ENCODE results near the gene GSAP. TPM values are rescaled to one million over a fixed set of nuclear protein-coding genes. Genes with fewer than 3 reads are reported as not detected.

Gene GSAP
- total RNA-seq, 3 donors from 2014 or later, result 1.6 to 2.6 (median 1.8) TPM

DNA sequence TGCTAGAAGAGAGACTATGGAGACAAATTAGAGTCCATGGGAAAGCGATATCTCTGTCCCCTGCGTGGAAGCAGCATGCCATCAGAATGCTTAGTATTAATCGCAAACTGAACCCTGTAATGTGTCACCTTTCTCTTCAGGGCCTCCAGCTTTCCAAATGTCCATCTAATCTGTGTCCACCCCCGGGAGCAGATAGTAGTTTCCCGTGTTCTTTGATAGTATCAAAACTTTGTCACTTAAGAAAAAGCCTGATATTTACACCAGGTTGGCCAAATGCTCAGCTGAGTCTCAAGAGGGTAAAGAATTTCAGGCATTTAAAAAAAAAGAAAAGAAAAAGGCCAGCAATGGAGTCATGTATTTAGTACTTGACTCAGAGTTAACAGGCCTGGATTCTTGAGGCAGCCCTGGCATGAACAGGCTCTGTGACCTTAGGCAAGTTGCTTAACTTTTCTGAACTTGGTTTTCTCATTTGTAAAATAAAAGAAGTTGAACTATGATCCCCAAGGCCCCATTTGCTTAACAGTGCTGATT, 10.4 kb upstream of the GSAP start:
- no peak for ATAC-seq

DNA sequence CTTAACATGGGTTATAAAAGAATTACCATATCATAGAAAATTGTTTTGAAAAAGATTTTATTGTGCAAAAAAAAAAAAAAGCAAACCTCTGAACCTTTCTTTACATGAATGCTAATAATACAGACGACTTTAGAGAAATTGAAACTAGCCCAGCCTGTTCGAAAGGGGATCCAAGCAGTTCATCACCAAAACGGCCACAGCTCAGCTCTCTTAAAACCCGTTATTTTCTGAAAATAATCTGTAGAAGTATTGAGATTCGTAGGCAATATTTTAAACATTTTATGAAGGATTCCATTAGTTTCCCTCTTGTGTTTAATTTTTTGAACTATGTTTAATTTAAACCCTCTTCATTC, 9.9 kb upstream of the GSAP start:
- no peak for DNase-seq
- Mint-ChIP-seq H3K9me3 (no peaks in the 10 kb centered on the region), H3K4me1 (ENCODE audit: low read depth) (peaks cover 22% of the 10 kb centered on the region), H3K27me3 (ENCODE audit: low read depth) (peaks cover 4% of the 10 kb centered on the region), H3K36me3 (ENCODE audit: insufficient read depth) (no peaks in the 10 kb centered on the region), H3K4me3 (no peak overlapping the region)
- no peak for ATAC-seq

More for the DNA sequence above, 10.4 kb upstream of the GSAP start:
- no peaks in the 10 kb centered on the region for H3K36me3 Mint-ChIP-seq (ENCODE audit: insufficient read depth)
- H3K27me3 Mint-ChIP-seq (ENCODE audit: low read depth), result peaks cover 4% of the 10 kb centered on the region
- H3K4me1 Mint-ChIP-seq (ENCODE audit: low read depth), result peaks cover 22% of the 10 kb centered on the region
- H3K9me3 Mint-ChIP-seq, result no peaks in the 10 kb centered on the region
- H3K4me3 Mint-ChIP-seq, result no peak overlapping the region
- no peak for DNase-seq

DNA sequence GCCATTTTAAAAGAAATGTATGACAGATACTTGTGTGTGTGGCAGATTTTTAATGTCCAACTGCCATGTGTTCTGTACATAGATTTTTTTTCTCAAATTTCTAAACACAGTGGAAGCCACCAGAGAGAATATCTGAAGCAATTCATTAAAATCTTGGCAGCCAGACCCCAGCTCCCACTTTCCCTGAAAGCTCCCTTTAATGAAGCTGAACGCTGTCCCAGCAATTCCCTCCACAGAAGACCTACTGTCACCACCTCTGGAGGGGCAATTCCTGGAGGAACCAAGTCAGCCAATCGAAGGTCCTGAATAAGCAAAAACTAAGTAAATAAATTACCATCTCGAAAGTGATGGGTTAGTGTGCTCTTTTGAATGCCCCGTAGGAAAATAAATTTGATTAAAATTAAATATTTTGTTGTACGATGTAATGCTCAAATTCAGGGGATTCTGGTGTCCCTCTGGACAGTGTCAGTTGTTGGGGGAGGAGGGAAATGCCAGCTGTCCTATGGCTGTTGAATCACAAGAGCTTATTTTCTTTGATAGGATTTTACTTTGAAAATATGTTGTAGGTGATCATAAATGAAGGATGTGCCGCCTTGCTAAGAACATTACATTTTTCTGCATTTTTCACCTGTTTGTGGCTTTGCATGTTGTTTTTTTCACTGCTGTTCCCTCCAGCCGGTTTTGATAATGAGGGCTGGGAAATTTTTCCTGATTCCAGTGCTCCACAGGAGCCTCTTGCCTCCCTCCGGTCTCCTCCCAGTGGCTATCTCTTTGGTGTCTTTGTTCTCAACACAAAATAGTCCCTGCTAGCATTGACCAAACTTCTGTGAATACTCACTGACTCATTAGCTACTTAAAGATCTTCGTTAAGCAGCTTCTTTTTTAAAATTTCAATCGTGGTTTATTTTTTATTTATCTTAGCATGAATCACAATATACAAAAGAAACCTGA, 9.2 kb upstream of the GSAP start:
- H3K4me1 Mint-ChIP-seq (ENCODE audit: low read depth), result peaks cover 21% of the 10 kb centered on the region
- no peaks in the 10 kb centered on the region for H3K36me3 Mint-ChIP-seq (ENCODE audit: insufficient read depth)
- H3K9me3 Mint-ChIP-seq, result no peaks in the 10 kb centered on the region
- peaks cover 4% of the 10 kb centered on the region for H3K27me3 Mint-ChIP-seq (ENCODE audit: low read depth)
- ATAC-seq (no peak), DNase-seq (no peak)
- no peak overlapping the region for H3K4me3 Mint-ChIP-seq

DNA sequence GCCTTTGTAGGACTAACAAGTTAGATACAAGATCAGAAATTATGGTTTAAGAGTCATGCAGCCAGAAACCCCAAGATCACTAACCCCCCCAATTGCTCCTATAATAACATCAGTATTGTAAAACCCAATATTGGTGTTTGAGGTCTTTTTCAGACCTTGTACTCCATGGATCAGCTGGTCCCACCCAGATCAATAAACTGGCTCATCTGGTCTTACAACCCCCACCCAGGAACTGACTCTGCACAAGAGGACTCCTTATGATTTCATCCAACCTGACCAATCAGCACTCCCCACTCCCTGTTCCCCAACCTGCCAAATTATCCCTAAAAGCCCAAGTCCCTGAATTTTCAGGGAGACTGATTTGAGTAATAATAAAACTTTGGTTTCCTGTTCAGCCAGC, 6.4 kb upstream of the GSAP start:
- Mint-ChIP-seq H3K4me3 (no peak overlapping the region), H3K4me1 (ENCODE audit: low read depth) (peaks cover 7% of the 10 kb centered on the region), H3K27me3 (ENCODE audit: low read depth) (peaks cover 4% of the 10 kb centered on the region), H3K9me3 (no peaks in the 10 kb centered on the region), H3K36me3 (ENCODE audit: insufficient read depth) (no peaks in the 10 kb centered on the region)
- ATAC-seq, result no peak
- no peak for DNase-seq

DNA sequence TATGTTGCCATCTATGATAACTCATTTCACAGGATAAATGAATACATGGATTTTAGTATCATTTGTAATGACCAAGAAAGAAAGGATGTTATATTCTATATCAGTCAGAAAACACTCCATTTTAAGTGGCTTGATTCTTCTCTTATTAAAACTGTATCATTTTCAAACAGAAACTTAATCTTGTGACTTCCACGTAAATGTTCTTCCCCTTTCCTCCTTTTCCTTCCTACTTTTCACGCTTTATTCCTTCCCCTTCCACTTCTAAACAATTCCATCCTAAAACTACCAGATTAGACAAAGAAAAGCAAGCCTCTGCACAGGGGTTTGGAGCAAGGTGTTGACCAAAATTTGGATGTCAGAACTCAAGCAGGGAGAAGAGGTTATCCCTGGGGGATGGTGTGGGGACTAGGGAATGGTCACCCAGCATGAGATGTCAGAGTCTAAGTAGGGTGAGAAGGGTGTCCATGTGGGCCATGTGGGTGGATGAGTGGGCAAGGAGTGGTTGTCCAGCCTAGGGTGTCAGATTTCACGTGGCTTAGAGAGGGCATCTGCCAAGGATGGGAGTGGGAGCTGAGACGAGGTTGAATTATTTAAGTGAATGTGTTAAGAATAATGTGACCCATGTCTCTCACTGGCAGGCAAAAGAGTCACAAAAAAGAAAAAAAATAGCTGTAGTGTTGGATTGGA, 5.0 kb upstream of the GSAP start:
- Mint-ChIP-seq H3K36me3 (ENCODE audit: insufficient read depth) (no peaks in the 10 kb centered on the region), H3K27me3 (ENCODE audit: low read depth) (peaks cover 4% of the 10 kb centered on the region), H3K4me3 (no peak overlapping the region), H3K4me1 (ENCODE audit: low read depth) (peaks cover 11% of the 10 kb centered on the region), H3K9me3 (no peaks in the 10 kb centered on the region)
- DNase-seq (no peak), ATAC-seq (no peak)

DNA sequence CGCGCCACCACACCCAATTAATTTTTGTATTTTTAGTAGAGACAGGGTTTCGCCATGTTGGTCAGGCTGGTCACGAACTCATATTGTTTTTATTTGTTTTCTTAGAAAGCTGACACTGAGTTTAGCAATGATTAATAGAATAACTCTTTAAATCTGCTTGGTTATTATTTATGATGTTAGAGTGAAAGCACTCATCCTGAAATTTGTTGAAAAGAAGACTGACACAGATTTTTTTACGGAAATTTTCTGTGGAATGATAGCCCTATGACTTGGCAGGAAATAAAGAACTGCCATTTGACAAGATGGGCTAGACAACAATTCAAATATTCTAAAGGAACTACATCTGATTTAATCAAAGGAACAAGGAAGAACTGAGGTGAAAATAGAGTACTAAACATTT, 4.3 kb upstream of the GSAP start:
- H3K4me1 Mint-ChIP-seq (ENCODE audit: low read depth), result peaks cover 11% of the 10 kb centered on the region
- H3K4me3 Mint-ChIP-seq, result no peak overlapping the region
- DNase-seq, result no peak
- peaks cover 4% of the 10 kb centered on the region for H3K27me3 Mint-ChIP-seq (ENCODE audit: low read depth)
- no peak for ATAC-seq
- H3K36me3 Mint-ChIP-seq (ENCODE audit: insufficient read depth), result no peaks in the 10 kb centered on the region
- no peaks in the 10 kb centered on the region for H3K9me3 Mint-ChIP-seq

DNA sequence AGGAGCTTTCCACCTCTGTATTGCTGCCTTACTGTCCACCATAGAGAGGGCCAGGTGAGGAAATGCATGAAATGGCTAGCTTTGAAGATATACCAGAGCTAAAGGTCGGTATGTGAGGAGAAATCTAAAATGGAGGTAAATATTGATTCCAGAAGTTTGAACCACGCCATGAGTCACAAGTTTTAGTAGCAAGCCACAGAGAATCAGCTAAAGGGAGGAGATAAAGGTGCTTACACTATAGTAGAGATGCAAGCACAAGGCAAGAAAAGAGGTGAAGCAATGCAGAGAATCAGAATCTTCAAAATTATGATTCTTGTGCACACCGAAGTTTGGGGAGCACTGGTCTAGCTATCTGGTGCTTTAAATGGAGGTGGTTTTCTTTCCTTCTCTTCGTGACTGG, 3.0 kb upstream of the GSAP start:
- ATAC-seq (no peak), DNase-seq (no peak)
- no peaks in the 10 kb centered on the region for H3K9me3 Mint-ChIP-seq
- H3K4me3 Mint-ChIP-seq, result no peak overlapping the region
- H3K36me3 Mint-ChIP-seq (ENCODE audit: insufficient read depth), result no peaks in the 10 kb centered on the region
- H3K27me3 Mint-ChIP-seq (ENCODE audit: low read depth), result peaks cover 3% of the 10 kb centered on the region
- peaks cover 21% of the 10 kb centered on the region for H3K4me1 Mint-ChIP-seq (ENCODE audit: low read depth)

DNA sequence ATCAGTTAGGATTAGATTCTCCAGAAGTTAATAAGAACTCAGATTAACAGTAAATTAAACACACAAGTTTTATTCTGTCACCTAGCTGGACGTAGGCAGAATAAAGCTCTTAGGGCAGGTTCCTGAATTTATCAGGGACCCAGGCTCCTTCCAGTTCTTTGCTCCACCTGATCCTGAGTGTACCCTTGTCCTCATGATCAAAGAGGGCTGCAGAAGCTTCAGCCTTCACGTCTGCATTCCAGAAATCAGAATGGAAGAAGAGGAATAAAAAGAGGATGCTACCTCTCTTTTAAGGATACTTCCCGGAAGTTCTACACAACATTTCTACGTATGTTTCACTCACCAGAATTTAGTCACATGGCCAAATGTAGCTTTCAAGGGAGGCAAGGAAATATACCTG, 1.7 kb upstream of the GSAP start:
- H3K36me3 Mint-ChIP-seq (ENCODE audit: insufficient read depth), result no peaks in the 10 kb centered on the region
- H3K9me3 Mint-ChIP-seq, result no peaks in the 10 kb centered on the region
- peaks cover 3% of the 10 kb centered on the region for H3K27me3 Mint-ChIP-seq (ENCODE audit: low read depth)
- no peak overlapping the region for H3K4me3 Mint-ChIP-seq
- peaks cover 29% of the 10 kb centered on the region for H3K4me1 Mint-ChIP-seq (ENCODE audit: low read depth)
- ATAC-seq (no peak), DNase-seq (no peak)

DNA sequence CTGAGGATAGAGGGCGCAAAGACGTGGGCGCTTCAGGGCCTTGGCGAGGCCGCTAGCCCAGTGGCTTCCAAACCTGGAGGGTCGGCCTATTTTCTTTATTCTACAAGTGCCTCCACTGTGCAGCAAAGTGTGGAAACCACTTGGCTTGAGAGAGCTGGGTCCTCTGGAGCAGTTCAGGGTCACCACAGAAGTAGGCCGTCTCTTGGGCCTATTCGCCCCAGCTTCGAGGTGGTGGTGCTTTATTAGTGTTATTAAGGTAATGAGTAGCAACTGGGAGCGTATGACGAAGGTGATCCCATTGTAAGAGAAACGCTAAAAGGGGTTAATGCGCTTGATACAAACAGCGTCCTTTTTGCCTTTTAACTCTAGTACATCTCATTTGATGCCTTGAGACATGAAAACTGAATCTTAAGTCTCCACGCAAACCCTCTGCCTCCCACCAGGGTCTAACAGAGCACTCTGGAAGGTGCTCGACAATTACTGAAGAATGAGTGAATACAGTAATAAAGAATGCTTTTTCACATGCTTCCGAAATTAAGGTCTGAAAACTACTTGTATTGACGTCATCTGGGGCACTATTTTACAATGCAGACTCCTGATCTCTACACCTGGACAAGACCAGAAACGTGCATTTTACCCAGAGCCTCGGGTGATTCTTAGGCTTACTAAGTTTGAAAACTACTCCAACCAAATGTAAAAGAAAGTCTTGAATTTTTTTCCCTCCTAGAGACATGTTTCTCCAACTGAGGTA, 647 bp upstream of the GSAP start:
- Mint-ChIP-seq H3K27me3 (ENCODE audit: low read depth) (no peaks in the 10 kb centered on the region), H3K4me3 (peak overlapping the region; percentile 76), H3K4me1 (ENCODE audit: low read depth) (peaks cover 34% of the 10 kb centered on the region), H3K9me3 (no peaks in the 10 kb centered on the region), H3K36me3 (ENCODE audit: insufficient read depth) (no peaks in the 10 kb centered on the region)
- DNase-seq, result no peak
- ATAC-seq, result no peak

DNA sequence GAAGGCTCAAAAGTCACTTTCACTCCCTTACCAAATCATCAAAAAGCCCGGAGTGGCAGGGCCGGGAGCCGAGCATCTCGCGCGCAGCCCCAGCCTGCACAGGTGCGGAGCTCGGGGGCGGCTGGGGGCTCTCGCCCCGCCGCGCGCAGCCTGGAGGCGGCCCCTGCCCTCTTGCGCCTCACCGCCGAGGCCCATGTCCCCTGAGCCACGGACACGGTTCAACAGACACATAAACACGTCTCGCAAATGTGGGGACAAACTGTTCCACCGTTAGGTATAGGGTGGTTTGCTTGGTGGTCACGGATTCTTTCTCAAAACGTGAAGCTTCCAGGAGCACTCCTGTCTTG, 700 bp downstream of the GSAP start:
- Mint-ChIP-seq H3K4me1 (ENCODE audit: low read depth) (peaks cover 40% of the 10 kb centered on the region), H3K9me3 (no peaks in the 10 kb centered on the region), H3K27me3 (ENCODE audit: low read depth) (no peaks in the 10 kb centered on the region), H3K4me3 (peak overlapping the region; percentile 76), H3K36me3 (ENCODE audit: insufficient read depth) (no peaks in the 10 kb centered on the region)
- DNase-seq (peak; percentile 15), ATAC-seq (peak; percentile 38 to 55)

DNA sequence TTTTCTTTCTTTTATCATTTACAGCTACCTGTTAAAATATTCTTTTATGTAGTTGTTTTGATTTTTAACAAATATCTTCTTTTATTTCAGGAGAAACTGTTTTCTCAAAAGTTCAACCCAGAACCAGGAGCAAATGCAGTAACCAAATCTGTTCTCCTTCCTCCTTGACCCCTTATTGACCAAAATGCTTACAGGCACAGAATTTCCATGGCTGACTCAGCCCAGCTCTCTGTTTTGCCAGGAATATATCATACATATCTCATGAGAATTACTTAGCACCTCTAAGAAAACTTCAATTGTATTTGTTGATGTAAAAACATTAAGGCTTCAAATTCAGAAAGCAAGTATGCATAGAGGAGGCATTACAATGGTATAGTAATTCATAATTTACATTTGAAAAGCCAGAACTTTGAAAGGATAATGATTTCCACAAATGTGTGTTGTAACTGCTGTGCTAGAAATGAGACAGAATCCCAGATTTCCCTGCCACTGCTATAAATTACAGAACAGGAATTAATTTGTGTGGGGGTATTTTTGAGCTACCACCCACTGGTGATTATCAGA, 2.2 kb downstream of the GSAP start:
- H3K4me1 Mint-ChIP-seq (ENCODE audit: low read depth), result peaks cover 43% of the 10 kb centered on the region
- peak overlapping the region; percentile 61 for H3K4me3 Mint-ChIP-seq
- no peaks in the 10 kb centered on the region for H3K27me3 Mint-ChIP-seq (ENCODE audit: low read depth)
- DNase-seq, result no peak
- H3K36me3 Mint-ChIP-seq (ENCODE audit: insufficient read depth), result no peaks in the 10 kb centered on the region
- no peaks in the 10 kb centered on the region for H3K9me3 Mint-ChIP-seq
- ATAC-seq, result no peak

DNA sequence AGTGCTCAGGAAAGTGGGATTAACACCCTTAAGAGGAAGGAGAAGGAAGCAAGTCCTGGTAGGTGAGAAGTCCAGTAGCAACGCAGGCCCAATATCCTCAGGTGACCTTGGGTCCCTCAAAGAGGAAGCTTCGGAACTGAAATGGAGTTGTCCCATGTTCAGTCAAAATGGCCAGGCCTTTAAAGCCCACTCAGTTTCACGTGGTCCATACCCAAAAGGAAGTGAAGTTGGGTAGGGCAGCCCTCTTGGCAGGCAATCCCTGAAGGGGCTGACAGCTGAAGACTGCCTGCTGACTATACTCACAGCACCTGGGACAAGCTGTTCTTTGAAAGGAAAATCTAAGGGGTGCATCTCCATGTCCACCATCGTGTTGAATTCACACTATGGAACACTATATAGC, 3.0 kb downstream of the GSAP start:
- no peaks in the 10 kb centered on the region for H3K9me3 Mint-ChIP-seq
- H3K36me3 Mint-ChIP-seq (ENCODE audit: insufficient read depth), result no peaks in the 10 kb centered on the region
- ATAC-seq (no peak), DNase-seq (no peak)
- H3K27me3 Mint-ChIP-seq (ENCODE audit: low read depth), result no peaks in the 10 kb centered on the region
- peaks cover 43% of the 10 kb centered on the region for H3K4me1 Mint-ChIP-seq (ENCODE audit: low read depth)
- no peak overlapping the region for H3K4me3 Mint-ChIP-seq

DNA sequence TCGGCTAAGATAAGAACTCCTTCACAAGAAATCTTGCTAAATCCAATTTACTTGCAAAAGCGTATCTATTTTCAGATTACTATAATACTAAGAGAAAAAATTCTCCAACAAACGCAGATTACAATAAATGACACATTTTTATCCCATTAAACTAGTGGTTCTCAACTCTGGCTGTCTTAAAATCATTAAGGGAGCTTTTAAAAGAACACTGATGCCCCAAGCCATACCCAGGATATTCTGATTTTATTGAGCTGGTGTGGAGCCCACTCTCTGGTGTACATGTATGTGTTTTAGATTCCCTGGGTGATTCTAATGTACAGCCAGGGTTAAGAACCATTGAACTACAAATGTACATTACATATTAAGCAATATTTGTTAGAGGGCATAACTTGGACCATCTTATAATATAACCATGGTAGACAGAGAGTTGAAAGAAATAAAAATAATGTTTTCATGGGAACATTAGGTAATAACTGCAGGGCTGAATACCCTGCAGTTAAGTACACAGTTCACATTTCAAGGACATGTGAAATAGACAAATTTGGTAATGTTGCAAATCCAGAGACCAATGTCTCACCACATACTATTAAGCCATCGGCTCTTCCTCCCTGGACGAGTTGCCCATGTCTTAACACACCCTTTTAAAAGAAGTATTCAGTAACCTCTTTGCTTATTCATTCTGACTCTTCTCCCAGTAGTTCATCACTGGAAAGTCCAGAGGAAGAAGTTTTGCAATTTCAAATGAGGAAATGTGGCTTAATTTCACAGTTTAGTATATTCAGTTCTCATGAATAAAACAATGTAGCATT, 6.2 kb downstream of the GSAP start:
- ATAC-seq (no peak), DNase-seq (no peak)
- Mint-ChIP-seq H3K36me3 (ENCODE audit: insufficient read depth) (peaks cover 1% of the 10 kb centered on the region), H3K9me3 (no peaks in the 10 kb centered on the region), H3K4me3 (no peak overlapping the region), H3K27me3 (ENCODE audit: low read depth) (no peaks in the 10 kb centered on the region), H3K4me1 (ENCODE audit: low read depth) (peaks cover 33% of the 10 kb centered on the region)

Data from activated T-cell treated with anti-CD3 and anti-CD28 coated beads, Interleukin-2, amount 50 U/mL, for 4 hours (primary cell).